RKO (cell line): ENCODE results near the gene MFAP4.
A peak's percentile ranks its signal among the peaks of the same experiment; 100 is the strongest.

Source experiments
- DNase-seq: peaks from one replicate; pipeline ENCODE4 v3.0.0-alpha.2; 2016; ENCODE audit warnings: low spot score

Gene MFAP4

DNA sequence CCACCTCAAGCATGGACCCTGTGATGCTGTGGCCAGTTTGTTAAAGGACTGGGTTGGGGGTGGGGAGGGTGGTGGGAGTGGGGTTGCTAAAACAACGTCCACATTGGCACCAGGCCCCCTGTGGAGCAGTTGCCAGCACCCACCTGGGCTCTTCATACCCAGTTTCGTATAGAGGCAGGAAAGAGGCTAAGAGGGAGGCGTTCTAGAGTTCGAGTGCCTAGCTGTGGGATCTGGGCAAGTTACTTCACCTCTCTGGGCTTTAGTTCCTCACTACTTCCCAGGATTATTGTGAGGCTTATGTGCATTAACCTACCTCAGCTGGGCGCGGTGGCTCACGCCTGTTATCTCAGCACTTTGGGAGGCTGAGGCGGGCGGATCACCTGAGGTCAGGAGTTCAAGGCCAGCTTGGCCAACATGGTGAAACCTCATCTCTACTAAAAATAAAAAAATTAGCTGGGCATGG, 1.4 kb downstream of the MFAP4 start:
- DNase-seq = no peak

DNA sequence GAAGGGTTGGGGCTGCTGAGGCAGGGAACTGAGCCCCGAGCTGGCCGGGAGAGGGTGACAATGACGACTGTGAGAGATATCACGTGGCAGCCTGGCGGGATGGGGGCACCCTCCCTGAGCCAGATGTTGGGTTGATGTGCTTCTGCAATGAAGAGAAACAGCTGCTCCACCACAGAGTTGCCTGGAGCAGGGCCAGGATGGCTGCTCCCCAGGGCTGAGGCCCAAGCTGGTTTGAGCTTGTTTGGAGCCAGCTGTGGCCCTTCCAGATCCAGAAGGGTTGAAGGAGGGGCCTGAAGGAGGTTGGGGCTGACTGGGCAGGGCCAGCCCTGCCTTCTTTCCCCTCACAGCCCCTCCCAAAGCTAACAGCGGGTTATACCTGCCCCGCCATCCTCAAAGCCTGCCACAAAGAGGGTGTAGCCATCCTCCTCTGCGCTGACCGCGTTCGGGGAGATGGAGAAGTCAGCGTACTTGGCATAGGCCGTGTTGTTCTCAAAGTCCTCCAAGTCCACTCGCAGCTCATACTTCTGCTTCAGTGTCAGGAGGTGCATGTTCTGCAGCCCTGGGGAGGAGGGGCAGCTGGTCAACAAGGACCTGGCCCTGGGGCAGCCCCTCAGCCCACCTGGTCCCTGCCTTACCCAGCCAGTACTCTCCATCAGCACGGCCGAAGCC, 2.1 kb downstream of the MFAP4 start:
- no peak for DNase-seq

DNA sequence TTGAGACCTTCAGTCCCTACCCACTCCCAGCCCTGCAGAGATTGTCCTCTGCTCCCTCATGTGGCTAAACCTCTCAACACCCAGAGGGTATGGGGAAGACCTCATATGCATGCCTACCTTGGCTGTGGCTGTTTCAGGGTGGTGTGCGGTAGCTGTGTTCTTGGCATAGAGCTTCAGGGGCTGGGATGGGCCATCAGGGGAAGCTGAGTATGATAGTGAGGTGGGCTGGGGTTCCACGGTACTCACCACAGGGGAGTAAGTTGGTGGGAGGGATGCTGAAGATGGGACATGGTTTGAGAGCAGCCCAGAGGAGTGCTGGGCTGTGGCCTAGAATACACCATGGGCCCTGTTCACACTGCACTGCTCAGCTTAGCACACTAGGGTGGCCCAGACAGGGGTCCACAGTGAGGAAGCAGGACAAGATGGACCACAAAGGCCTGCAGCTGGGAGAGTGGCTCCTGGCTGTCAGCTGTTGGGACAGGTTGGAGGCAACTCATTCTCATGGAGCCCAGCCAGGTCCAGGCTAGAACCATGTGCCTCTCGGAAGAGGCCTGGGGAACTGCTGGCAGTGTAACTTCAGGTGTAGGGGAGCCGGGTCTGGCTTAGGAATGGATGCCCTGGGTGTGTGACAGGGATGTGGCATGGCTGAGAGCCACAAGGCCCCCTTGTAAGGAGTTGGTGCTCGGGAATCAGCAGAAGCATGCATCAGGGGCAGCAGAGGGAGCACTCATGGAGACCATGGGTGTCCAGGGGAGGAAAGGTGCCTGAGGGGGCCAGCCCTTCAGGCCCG, 3.1 kb downstream of the MFAP4 start:
- DNase-seq = no peak

DNA sequence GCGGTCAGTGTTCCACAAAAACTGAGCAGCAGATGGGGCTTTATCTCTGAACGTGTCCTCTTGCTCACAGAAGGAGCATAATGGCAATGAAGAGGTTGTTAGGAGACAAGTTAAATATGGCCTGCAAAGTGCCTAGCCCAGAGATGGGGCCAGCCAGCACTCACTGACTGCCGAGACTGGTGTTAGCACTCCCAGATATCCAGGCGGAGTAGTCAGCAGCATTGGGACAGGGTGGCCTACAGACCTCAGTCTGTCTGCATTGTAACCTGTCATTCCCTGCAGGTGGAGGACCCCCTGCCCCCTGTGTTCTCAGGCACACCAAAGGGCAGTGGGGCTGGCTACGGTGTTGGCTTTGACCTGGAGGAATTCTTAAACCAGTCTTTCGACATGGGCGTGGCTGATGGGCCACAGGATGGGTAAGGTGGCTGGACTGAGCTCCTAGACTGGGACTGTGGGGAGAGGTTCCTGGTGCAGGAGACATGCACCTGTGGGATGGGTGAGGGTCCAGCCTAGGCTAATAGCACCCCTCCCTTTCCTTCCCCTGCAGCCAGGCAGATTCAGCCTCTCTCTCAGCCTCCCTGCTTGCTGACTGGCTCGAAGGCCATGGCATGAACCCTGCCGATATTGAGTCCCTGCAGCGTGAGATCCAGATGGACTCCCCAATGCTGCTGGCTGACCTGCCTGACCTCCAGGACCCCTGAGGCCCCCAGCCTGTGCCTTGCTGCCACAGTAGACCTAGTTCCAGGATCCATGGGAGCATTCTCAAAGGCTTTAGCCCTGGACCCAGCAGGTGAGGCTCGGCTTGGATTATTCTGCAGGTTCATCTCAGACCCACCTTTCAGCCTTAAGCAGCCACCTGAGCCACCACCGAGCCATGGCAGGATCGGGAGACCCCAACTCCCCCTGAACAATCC, 4.2 kb downstream of the MFAP4 start:
- no peak for DNase-seq

DNA sequence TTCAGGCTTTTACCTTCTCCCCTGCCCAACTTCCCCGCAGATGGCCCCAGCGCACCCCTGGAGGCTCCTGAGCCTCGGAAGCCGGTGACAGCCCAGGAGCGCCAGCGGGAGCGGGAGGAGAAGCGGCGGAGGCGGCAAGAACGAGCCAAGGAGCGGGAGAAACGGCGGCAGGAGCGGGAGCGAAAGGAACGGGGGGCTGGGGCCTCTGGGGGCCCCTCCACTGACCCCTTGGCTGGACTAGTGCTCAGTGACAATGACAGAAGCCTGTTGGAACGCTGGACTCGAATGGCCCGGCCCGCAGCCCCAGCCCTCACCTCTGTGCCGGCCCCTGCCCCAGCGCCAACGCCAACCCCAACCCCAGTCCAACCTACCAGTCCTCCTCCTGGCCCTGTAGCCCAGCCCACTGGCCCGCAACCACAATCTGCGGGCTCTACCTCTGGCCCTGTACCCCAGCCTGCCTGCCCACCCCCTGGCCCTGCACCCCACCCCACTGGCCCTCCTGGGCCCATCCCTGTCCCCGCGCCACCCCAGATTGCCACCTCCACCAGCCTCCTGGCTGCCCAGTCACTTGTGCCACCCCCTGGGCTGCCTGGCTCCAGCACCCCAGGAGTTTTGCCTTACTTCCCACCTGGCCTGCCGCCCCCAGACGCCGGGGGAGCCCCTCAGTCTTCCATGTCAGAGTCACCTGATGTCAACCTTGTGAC, 5.1 kb downstream of the MFAP4 start:
- no peak for DNase-seq

DNA sequence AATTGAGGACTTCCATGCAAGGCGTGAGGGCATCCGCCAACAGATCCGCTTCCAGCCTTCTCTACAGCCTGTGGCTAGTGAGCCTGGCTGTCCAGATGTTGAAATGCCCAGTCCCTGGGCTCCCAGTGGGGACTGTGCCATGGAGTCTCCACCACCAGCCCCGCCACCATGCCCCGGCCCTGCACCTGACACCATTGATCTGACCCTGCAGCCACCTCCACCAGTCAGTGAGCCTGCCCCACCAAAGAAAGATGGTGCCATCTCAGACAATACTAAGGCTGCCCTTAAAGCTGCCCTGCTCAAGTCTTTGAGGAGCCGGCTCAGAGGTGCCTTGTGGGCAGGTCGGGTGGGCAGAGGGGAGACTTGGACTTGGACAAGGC, 5.6 kb downstream of the MFAP4 start:
- DNase-seq = no peak

DNA sequence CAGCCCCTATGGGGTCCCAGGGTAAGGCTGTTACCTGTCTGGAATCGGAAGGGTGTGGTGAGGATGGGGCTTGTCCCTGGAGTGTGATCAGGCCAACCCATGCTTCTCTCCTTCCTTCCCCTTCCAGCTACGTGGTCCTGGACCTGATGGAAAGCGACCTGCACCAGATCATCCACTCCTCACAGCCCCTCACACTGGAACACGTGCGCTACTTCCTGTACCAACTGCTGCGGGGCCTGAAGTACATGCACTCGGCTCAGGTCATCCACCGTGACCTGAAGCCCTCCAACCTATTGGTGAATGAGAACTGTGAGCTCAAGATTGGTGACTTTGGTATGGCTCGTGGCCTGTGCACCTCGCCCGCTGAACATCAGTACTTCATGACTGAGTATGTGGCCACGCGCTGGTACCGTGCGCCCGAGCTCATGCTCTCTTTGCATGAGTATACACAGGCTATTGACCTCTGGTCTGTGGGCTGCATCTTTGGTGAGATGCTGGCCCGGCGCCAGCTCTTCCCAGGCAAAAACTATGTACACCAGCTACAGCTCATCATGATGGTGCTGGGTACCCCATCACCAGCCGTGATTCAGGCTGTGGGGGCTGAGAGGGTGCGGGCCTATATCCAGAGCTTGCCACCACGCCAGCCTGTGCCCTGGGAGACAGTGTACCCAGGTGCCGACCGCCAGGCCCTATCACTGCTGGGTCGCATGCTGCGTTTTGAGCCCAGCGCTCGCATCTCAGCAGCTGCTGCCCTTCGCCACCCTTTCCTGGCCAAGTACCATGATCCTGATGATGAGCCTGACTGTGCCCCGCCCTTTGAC, 6.3 kb downstream of the MFAP4 start:
- no peak for DNase-seq

DNA sequence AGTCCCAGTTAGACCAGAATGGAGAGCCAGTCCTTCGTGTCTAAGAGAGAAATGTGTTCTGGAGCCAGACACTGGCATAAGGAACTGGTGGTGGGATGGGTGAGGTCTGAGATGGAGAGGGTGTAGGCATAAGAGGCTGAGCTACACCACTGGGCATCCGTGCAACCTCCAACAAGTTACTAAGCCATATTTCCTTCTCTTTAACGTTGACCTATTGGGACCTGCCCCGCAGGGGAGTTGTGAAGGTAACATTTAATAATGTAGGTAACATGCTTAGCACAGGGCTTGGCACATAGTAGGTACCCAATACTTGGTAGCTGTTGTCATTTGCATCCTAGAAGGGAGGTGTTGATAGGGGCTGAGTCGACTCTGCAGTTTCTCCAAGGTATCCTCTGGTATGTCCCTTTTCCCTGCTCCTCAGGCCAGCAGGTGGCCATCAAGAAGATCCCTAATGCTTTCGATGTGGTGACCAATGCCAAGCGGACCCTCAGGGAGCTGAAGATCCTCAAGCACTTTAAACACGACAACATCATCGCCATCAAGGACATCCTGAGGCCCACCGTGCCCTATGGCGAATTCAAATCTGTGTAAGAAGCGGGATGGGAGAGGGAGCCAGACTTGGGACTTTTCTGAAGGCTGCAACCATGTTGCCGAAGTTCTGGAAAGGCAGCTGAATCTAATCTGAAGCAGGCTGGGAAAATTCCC, 7.5 kb downstream of the MFAP4 start:
- DNase-seq = no peak

DNA sequence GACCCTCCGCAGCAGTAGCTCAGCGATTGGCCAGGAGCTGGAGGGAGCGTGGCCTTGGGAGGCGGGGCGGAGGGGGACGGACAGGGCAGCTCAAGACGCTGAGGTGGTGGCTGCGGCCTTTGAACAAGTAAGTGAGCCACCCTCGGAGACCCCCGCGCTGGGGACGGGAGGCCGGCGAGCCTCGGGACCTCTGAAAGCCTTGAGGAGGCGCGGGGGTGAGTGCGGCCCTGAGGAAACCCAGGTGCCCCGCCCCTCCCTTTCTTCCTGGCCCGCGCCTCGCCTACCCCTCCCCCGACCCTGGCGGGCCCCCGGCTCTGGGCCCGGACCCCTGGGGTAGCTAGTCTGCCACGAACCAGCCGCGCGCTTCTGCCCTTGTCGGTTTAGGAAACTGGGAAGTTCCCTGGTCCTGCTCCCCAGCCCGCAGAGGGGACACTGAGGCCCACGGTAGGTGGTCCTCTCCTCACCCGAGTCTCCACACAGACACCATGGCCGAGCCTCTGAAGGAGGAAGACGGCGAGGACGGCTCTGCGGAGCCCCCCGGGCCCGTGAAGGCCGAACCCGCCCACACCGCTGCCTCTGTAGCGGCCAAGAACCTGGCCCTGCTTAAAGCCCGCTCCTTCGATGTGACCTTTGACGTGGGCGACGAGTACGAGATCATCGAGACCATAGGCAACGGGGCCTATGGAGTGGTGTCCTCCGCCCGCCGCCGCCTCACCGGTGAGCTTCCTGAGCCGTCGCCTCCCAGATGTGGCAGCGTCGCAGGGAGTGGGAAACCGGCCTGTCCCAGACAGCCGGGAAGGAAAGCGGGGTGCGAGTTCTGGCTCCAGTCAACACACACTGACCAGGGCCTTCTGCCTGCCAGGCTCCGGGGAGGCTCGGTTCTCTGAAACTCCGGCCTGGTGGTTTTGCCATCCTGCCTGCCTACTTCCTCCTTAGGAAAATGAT, 8.3 kb downstream of the MFAP4 start, which contains the start of gene MAPK7:
Gene MAPK7, plus strand, starts transcription at position 83 of the 945 bp plus-strand sequence. Its CDS starts 403 bp downstream, at position 486.
- DNase-seq = peak; percentile 39

DNA sequence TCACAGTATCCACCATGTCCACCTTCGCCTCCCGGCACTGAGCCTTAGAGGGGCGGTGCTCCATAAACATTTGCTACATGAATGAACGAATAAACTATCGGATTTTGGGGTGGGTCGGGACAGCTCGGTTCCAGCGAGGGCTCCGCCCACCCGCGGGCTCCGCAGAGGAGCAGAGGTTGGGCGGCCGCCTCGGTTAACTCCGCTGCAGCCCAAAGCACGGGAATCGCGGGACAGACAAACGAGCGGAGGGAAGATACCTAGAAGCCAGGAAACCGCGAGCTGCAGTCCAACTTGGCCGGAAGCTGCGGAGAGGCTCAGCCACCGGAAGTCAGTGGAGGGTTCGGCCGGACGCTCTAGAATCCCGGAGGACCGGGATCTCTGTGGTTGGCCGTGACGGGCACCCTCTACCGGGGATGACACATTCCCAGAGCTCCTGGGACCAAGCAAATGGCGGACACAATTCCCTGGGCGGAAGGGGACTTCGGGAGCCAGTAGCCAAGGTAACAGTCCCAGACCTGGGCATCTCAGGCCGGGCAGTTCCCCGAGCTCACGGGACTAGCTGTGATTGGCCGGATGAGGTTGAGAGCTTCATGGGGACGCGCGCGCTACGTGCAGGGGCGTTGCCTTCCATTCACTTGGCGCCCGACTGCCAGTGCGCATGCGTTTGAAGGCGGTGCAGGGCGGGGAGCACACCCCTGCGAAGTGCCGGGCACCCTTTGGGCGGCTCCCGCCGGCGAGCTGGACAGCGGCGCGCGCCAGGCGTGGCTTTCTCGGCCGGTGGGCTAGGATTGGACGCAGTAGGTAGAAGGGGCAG, 9.2 kb downstream of the MFAP4 start:
- peak; percentile 98 for DNase-seq

DNA sequence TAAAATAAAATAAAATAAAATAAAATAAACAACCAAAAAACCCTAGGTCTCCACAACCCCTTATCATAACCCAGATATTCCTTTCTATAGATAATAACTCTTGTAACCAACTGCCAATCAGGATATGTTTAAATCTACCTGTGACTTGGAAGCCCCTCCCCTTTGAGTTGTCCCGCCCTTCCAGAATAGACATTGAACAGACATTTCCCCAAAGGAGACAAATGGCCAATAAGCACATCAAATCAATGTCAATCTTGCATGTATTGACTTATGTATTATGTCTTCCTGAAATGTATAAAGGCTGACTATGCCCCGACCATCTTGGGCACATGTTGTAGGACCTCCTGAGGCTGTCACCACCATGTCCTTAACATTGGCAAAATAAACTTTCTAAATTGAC, 10.2 kb downstream of the MFAP4 start:
- no peak for DNase-seq

DNA sequence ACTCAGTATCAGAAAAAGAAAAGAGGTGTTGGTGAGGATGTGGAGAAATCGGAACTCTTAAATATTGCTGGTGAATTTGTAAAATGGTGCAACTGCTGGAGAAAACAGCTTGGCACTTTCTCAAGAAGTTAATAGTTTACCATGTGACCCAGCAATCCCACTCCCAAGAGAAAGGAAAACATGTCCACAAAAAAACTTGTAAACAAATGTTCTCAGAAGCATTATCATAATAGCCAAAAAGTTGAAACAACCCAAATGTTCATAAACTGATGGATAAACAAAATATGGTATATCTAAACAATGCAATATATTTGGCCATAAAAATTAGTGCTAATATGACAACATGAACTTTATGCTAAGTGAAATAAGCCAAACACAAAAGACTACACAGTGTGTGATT, 11.3 kb downstream of the MFAP4 start:
- DNase-seq = no peak

DNA sequence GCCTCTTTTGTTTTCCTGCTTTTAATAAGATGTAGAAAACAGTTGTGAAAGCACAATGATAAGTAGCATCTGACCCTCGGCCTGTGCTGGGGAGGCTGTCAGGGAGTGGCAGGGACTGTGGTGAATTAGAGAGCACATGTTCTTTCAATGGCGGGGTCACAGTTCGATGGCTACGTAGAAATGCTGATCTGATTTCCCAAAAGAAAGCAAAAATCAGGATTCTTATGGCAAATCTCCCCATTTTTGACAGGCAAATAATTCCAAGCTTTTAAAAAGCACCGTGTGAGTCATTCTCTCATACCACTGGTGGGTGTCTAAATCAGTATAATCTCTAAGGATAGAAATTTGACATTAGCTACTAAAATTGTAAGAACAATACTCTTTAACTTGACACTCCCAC, 12.9 kb downstream of the MFAP4 start:
- DNase-seq = no peak

DNA sequence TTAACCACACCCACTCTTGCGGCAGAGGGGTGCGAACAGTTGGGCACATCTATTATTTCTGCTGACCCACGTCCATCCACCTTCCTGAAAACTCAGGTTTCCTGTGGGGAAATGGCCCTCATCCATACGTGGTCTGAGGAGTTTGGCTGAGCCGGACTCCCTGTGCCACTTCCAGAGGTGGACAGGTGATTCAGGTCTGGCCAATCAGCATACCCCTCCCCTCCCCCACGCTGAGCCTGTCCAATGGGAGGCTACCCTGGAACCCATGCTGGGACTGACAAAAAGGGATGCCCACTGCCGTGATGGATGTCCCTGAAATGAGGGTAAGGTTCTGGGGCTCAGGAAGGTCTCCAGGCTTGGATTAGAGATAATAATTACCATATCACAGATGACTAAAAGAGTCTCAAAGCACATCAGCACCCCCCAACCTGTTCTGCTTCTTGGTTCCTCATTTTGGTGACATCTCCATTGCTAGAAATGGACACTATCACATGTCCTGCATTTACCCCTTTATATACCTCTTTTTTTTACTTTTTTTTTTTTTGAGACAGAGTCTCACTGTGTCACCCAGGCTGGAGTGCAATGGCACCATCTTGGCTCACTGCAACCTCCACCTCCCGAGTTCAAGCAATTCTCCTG, 14.0 kb downstream of the MFAP4 start:
- DNase-seq = no peak

DNA sequence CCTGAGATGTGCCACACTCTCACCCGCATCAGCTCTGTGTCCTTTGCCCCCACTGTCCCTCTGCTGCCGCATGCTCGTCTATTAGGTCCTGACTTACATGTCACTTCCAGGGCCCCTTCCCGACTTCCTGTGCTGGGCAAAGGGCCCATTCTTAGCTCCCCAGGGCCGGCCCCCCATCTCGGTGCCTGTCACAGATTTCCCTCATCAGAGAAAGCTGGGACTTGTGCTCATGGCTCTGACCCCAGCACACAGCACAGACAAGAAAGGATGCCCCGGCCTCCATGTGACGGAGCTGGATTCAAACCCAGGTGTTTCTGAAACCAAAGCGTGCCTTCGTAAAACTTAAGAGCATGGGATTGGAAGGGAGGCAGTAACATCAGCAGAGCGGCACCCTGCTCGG, 14.6 kb downstream of the MFAP4 start:
- no peak for DNase-seq

DNA sequence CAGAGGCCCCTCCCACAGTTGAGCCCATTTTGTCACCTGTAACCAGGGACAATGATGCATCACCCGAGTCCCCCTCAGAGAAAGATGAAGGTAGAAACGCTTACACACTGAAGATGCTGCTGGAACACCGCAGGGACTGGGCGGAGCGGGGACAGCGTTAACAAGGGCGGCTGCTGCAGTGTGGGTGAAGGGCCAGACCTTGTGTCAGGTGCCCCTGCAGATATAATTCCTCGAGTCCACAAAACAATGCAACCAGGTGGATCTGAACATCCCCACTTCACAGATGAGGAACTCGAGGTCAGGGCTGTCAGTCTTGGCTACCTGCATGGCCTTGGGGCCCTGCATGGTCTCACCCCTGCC, 15.0 kb downstream of the MFAP4 start:
- DNase-seq = no peak

DNA sequence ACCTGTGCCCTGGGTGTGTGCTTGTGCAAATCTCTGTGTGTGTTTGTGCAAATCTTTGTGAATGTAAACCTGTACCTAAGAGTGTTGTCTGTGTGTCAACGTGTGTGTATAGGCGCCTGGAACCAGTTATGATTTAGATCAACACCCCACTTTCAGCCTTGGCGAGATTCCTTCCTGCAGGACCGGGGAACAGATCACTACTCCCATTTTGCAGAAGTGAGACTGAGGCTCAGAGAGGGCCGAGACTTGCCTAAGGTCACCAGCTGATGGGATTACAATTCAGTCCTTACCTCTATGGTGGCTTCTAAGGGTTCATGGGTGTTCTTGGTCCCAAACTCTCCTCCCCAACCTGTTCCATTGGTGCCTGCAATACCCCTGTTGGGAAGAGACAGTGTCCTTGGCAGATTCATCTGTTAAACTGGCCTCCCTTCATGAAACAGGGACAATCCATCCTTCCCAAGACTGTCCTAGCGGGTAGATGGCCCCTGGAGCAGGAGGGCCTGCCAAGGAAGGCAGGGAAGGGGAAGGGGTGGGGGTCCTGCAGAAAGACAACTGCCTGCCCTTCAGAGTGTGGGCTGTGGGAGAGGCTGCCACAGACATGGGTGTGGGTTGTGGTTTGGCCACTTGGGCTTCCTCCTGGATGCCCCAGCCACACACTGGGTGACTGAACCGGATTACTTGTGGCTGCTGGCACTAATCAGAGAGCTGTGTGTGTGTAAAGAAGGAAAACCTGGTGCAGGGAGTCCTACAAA, 15.6 kb downstream of the MFAP4 start:
- DNase-seq = no peak
